NCI-H1417 (cell line): ENCODE measurements around the gene PROKR1.

ENCODE experiments used
- DNase-seq, 3 experiments: peaks; one replicate each; lab custom pipeline; 2025; lab: John Stamatoyannopoulos, UW

Gene PROKR1

DNA sequence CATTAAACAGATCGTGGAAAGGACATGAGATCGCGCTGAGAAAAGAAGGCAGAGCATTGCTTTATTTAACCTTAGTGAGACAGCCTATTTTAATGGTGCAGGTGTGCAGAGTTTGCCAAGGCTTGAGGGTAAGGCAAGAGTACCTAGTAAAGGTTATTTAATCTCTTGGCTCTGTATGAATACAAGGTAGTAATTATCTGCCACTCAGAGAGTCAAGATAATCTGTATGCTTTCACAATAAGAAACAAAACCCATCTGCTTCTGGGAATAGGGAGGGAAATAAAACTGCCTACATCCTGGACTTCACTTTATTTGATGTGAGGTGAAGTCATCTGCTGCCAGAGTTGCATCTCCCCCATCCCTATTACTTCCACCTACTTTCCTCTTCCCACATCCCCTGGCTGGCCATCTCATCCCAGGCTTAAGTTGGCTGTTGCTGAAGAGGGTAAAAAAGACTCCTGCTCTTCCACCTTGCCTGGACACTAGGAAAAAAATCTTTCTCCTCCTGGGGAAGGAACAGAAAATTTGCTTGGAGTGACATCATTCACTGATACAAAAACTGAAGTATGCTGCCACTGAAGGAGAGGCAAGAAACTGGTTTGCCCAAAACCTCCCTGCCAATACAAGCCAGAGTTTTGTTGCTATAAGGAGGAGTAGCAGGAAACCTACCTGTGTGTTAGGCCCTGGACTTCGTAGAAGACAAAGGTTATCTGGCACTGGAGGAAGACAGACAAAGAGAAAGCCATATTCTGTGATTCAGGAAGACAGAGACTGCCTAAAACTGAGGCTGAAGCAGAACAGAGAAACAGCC lies 55.4 kb downstream of the PROKR1 start:
- peak; percentile 76 to 97 (median 78) for DNase-seq

DNA sequence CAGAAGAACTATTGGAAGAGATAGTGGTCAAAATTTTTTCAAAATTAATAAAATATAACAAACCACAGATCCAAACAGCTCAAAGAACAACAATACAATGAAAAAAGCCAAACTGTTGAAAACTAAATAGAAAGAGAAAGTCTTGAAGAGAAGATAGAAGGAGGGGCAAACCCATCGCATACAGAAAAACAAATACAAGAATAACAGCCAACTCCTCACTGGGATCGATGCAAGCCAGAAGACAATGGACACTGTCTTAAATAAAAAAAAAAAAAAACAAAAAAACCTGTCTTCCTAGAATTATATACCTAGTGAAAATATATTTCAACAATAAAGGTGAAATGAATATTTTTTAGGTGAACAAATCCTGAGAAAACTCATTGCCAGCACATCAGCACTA lies 57.2 kb downstream of the PROKR1 start:
- no peak for DNase-seq

DNA sequence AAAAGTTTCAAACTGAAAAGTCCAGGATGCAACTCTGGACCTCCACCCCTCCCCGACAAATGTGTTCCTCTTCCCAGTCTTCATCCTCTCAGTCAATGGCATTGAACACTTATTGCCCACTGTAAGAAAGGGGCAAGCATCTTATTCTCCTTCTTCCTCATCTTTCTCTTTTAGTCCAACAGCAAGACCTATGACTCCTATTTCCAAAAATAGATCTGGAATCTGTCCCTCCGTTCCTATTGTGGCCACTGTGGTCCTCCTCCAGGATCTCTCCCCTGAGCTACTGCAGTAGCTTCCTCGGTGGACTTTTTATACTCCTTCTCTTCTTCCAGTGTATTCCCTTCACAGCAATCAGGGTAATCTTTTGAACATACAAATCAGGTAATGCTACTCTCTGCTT lies 63.3 kb downstream of the PROKR1 start:
- DNase-seq: no peak
